HepG2 (cell line): ENCODE results near the gene PHEX. TPM values are rescaled to one million over a fixed set of nuclear protein-coding genes. Genes with fewer than 3 reads are reported as not detected.

ENCODE experiments used
- ATAC-seq: fragments of 200-7000 bp; cut with Tn5 transposase; 3 replicates; pipeline ENCODE4 v1.9.1; 2020; ENCODE audit warnings: mild to moderate bottlenecking, moderate library complexity
- BruUV-seq: library from RNA; stranded (reverse); fragments of 400-500 nt; replicated peaks from 2 replicates; lab custom pipeline; 2021; lab: Mats Ljungman, UMichigan
- CTCF ChIA-PET: fragments of 300-600 bp; formaldehyde crosslinking; extraction: SDS; loops from one replicate; lab custom pipeline; 2021; ENCODE audit warnings: low total read pairs, inconsistent platforms, low intra/inter-chr PET ratio; lab: Yijun Ruan, JAX
- POLR2A ChIA-PET: fragments of 350-600 bp; sonication (Branson Sonifier 250); formaldehyde crosslinking; loops from one replicate; lab custom pipeline; 2020; ENCODE audit warnings: antibody characterized with exemption, inconsistent platforms; lab: Yijun Ruan, JAX
- DNase-seq: peaks from one replicate; pipeline ENCODE4 v3.0.0-alpha.2; 2015; ENCODE audit warnings: low spot score
- FAIRE-seq: peaks from 3 replicates; lab custom pipeline; 2011; peaks lifted over from hg19 to GRCh38; lab: Jason Lieb, UNC
- H2AFZ ChIP-seq: one replicate; pipeline ENCODE4 v1.6.1; 2011; ENCODE audit warnings: low read length, inconsistent platforms
- H3K27ac ChIP-seq: fragments of 300-600 bp; 3 replicates; pipeline ENCODE4 v1.8.0; 2011; ENCODE audit warnings: mixed run types, mild to moderate bottlenecking, mixed read lengths, low read length, inconsistent platforms; ENCODE audit not compliant: insufficient read depth; ENCODE audit errors: extremely low read length
- H3K27me3 ChIP-seq, 2 experiments: fragments of 200-600 bp in 1 of 2; 2 replicates in 1 of 2; 3 replicates in 1 of 2; pipeline versions ENCODE4 v1.6.0 to v1.8.0; 2011; ENCODE audit warnings: low read length in 2 of 2, mild to moderate bottlenecking in 2 of 2, moderate library complexity in 2 of 2, inconsistent platforms in 1 of 2; ENCODE audit not compliant: insufficient read depth in 2 of 2, control insufficient read depth in 1 of 2
- H3K36me3 ChIP-seq, 2 experiments: fragments of 200-600 bp in 1 of 2; replicated peaks in 1 of 2; 2 replicates in 1 of 2; 3 replicates in 1 of 2; pipeline versions ENCODE4 v1.5.1 to v1.8.0; 2011; ENCODE audit warnings: low read length in 2 of 2, inconsistent platforms in 1 of 2; ENCODE audit not compliant: insufficient read depth in 2 of 2, control insufficient read depth in 1 of 2
- H3K4me1 ChIP-seq: 2 replicates; pipeline ENCODE4 v1.5.1; 2012; ENCODE audit warnings: low read length, inconsistent platforms; ENCODE audit not compliant: insufficient read depth
- H3K4me2 ChIP-seq: 2 replicates; pipeline ENCODE4 v1.6.0; 2011; ENCODE audit warnings: low read depth, low read length, inconsistent platforms
- H3K4me3 ChIP-seq, 3 experiments: fragments of 200-600 bp in 1 of 3; sonication (generic), shearing (Covaris generic) in 1 of 3; replicated peaks in 1 of 3; 2 replicates each; pipeline ENCODE4 v1.5.1; 2011 to 2016; ENCODE audit warnings: low read length in 3 of 3, inconsistent platforms in 2 of 3, low read depth in 2 of 3, mild to moderate bottlenecking in 2 of 3, control low read depth in 1 of 3, mixed read lengths in 1 of 3; ENCODE audit not compliant: insufficient read depth in 1 of 3
- H3K79me2 ChIP-seq: one replicate; pipeline ENCODE4 v1.6.1; 2011; ENCODE audit warnings: low read length, inconsistent platforms; ENCODE audit not compliant: insufficient read depth
- H3K9ac ChIP-seq: 2 replicates; pipeline ENCODE4 v1.6.0; 2011; ENCODE audit warnings: mild to moderate bottlenecking, low read depth, low read length, inconsistent platforms; ENCODE audit not compliant: insufficient read depth
- H3K9me3 ChIP-seq: 2 replicates; pipeline ENCODE4 v1.5.1; 2012; ENCODE audit warnings: mild to moderate bottlenecking, low read length
- H4K20me1 ChIP-seq: 2 replicates; pipeline ENCODE4 v1.6.0; 2011; ENCODE audit warnings: inconsistent platforms, mild to moderate bottlenecking, low read length, moderate library complexity; ENCODE audit not compliant: insufficient read depth
- CC2D1A ChIP-seq: sonication (generic); formaldehyde crosslinking; IDR thresholded peaks from 2 replicates; pipeline ENCODE4 v1.8.1; 2023; ENCODE audit warnings: mild to moderate bottlenecking, missing genetic modification reagents
- DZIP1 ChIP-seq: sonication (generic); formaldehyde crosslinking; IDR thresholded peaks from 2 replicates; pipeline ENCODE4 v1.5.0; 2020; ENCODE audit warnings: mild to moderate bottlenecking, missing genetic modification reagents
- GABPA ChIP-seq, 2 experiments: IDR thresholded peaks; 2 replicates each; pipeline ENCODE4 v1.6.1; 2011 to 2016; ENCODE audit warnings: low read depth in 2 of 2, low read length in 1 of 2, missing biosample characterization in 1 of 2, missing genetic modification characterization in 1 of 2
- HDAC2 ChIP-seq: sonication (generic); formaldehyde crosslinking; IDR thresholded peaks from 2 replicates; pipeline ENCODE4 v1.4.0; 2020; ENCODE audit warnings: missing genetic modification reagents
- HIVEP1 ChIP-seq: sonication (generic); formaldehyde crosslinking; IDR thresholded peaks from 2 replicates; pipeline ENCODE4 v1.4.0; 2020; ENCODE audit warnings: mild to moderate bottlenecking, missing genetic modification reagents
- HMGXB3 ChIP-seq: sonication (generic); formaldehyde crosslinking; IDR thresholded peaks from 2 replicates; pipeline ENCODE4 v1.4.0; 2020; ENCODE audit warnings: missing genetic modification reagents, borderline replicate concordance
- NFE2L1 ChIP-seq: sonication (generic); formaldehyde crosslinking; IDR thresholded peaks from 2 replicates; pipeline ENCODE4 v1.4.0; 2020; ENCODE audit warnings: missing genetic modification reagents, mild to moderate bottlenecking, borderline replicate concordance
- SNAPC2 ChIP-seq: sonication (generic); formaldehyde crosslinking; IDR thresholded peaks from 2 replicates; pipeline ENCODE4 v1.8.1; 2022; ENCODE audit warnings: mild to moderate bottlenecking, missing genetic modification reagents
- THAP11 ChIP-seq: IDR thresholded peaks from 2 replicates; pipeline ENCODE4 v1.6.1; 2016; ENCODE audit warnings: missing biosample characterization, missing genetic modification reagents
- ZC3H4 ChIP-seq: sonication (generic); formaldehyde crosslinking; IDR thresholded peaks from 2 replicates; pipeline ENCODE4 v1.4.0; 2020; ENCODE audit warnings: missing genetic modification reagents, borderline replicate concordance
- ZNF234 ChIP-seq: sonication (generic); formaldehyde crosslinking; conservative IDR thresholded peaks from 2 replicates; pipeline ENCODE4 v1.5.1; 2020; ENCODE audit warnings: mild to moderate bottlenecking, missing genetic modification reagents
- ZNF567 ChIP-seq: sonication (generic); formaldehyde crosslinking; IDR thresholded peaks from 2 replicates; pipeline ENCODE4 v1.8.1; 2023; ENCODE audit warnings: mild to moderate bottlenecking, missing genetic modification reagents, borderline replicate concordance
- ZNF639 ChIP-seq: conservative IDR thresholded peaks from 2 replicates; pipeline ENCODE4 v1.6.1; 2018; ENCODE audit warnings: missing genetic modification reagents
- ZNF747 ChIP-seq: sonication (generic); formaldehyde crosslinking; IDR thresholded peaks from 2 replicates; pipeline ENCODE4 v1.8.1; 2023; ENCODE audit warnings: missing genetic modification reagents, mild to moderate bottlenecking, borderline replicate concordance
- ZNF772 ChIP-seq: sonication (generic); formaldehyde crosslinking; IDR thresholded peaks from 2 replicates; pipeline ENCODE4 v1.5.0; 2020; ENCODE audit warnings: mild to moderate bottlenecking, missing genetic modification reagents
- WGBS: methylation state at CpG from one replicate; pipeline ENCODE4 v1.1.6; 2017; ENCODE audit warnings: low lambda C conversion rate; 5-methylcytosine and 5-hydroxymethylcytosine counted together
- in situ Hi-C: cut with HindIII; loops from 2 replicates; pipeline ENCODE4 v1.10.0; 2017; ENCODE audit warnings: low pct_unique_long_range_greater_than_20kb; ENCODE audit not compliant: extremely low pct_ligation_motif_present
- intact Hi-C: fragments of 100-400 bp; cut with micrococcal nuclease; formaldehyde crosslinking; loops from one replicate; pipeline ENCODE4 v1.10.0; 2022; ENCODE audit not compliant: unreplicated experiment
- polyA plus RNA-seq, 8 experiments: library from polyadenylated mRNA; depleted of rRNA in 3 of 8; stranded (reverse) in 7 of 8; unstranded in 1 of 8; fragments of >200 nt; fragmentation: Illumina TruSeq in 4 of 8; extraction: Trizol in 4 of 8; gene quantifications; 2 replicates each; pipeline versions ENCODE4 v1.2.1 to v1.2.3, GENCODE V29; 2011 to 2016; ENCODE audit warnings: low read depth in 4 of 8, missing spikeins in 1 of 8, mixed read lengths in 1 of 8; ENCODE audit not compliant: insufficient read depth in 1 of 8
- total RNA-seq, 5 experiments: library from RNA; depleted of rRNA; stranded (reverse); fragments of >200 nt; fragmentation: Illumina TruSeq; extraction: Trizol; gene quantifications; 2 replicates each; pipeline ENCODE4 v1.2.3, GENCODE V29; 2016; ENCODE audit warnings: low read depth in 1 of 5

The PHEX gene
- total and polyA plus RNA-seq, 2 of the 13 experiments (the other 11 are each of a cell fraction or from before 2014, with no cell fraction given) = 0.01 to 0.27 TPM

- no peak for TF ChIP-seq DZIP1 (CRISPR knock-in tag)
- TF ChIP-seq NFE2L1 (CRISPR knock-in tag) = no peak
Measured at GRCh38 chrX:22247169-22247568, 215.0 kb downstream of the PHEX start (continued).

- Histone ChIP-seq H2AFZ (no peak overlapping the region), H3K9me3 (no peaks in the 10 kb centered on the region), H3K9ac (no peak overlapping the region), H3K4me2 (no peak overlapping the region), H3K27ac (no peak overlapping the region), H3K4me1 (no peaks in the 10 kb centered on the region), H3K79me2 (no peaks in the 10 kb centered on the region), H3K27me3 (no peaks in the 10 kb centered on the region), H3K4me3 (no peak overlapping the region), H4K20me1 (no peaks in the 10 kb centered on the region), H3K36me3 (no peaks in the 10 kb centered on the region)
- no peak for ATAC-seq
- in situ Hi-C loops = no loop called here
- intact Hi-C loops = no loop called here
- ChIA-PET POLR2A (no interaction called here), CTCF (no interaction called here)
- no TSS peak for BruUV-seq
- FAIRE-seq = no peak
- no peak for DNase-seq
- WGBS = 14% methylated on average over 3 of the region's 3 CpGs
- TF ChIP-seq ZNF639 (CRISPR knock-in tag) (no peak), HIVEP1 (CRISPR knock-in tag) (no peak), HMGXB3 (no peak), ZNF772 (CRISPR knock-in tag) (no peak), ZNF567 (CRISPR knock-in tag) (no peak), ZNF234 (CRISPR knock-in tag) (no peak), SNAPC2 (CRISPR knock-in tag) (no peak), CC2D1A (CRISPR knock-in tag) (no peak), ZC3H4 (CRISPR knock-in tag) (no peak), HDAC2 (CRISPR knock-in tag) (no peak), GABPA (IDR thresholded peaks at IDR 0.05; ENCODE audit: low read depth, low read length) (no peak), GABPA (CRISPR knock-in tag; IDR thresholded peaks at IDR 0.05; ENCODE audit: low read depth) (no peak), ZNF747 (CRISPR knock-in tag) (no peak), THAP11 (CRISPR knock-in tag) (no peak)
Measured at GRCh38 chrX:22248401-22248800, 216.3 kb downstream of the PHEX start.
